ENCODE results near the gene CERKL. TPM values are rescaled to one million over a fixed set of nuclear protein-coding genes. Genes with fewer than 3 reads are reported as not detected.

Gene CERKL
- total RNA-seq, 4 donors from 2014 or later: not detected

DNA sequence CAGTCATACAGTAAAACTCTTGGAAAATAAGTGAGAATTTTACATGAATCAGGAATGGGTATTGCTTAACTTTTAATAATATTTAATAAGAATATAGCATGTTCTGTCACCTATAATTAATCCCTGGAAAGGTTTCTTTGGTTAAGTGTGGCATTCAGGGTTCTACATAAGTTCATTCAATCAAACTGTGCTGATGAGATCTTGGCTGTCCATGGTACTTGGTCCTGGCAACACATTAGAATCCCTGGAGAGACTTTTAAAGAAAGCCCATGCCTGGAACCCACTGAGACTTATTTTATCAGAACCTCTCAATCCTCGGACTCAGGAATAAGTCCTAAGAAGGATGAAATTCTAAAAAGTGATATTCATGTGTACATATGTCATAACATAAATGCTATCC, 60.3 kb downstream of the CERKL start:
- H3K4me1 ChIP-seq: no peaks in the 10 kb centered on the region
- TF ChIP-seq POLR2A (IDR thresholded peaks at IDR 0.05) (no peak), EP300 (IDR thresholded peaks at IDR 0.05) (no peak)
- TF ChIP-seq, protein P1, sequence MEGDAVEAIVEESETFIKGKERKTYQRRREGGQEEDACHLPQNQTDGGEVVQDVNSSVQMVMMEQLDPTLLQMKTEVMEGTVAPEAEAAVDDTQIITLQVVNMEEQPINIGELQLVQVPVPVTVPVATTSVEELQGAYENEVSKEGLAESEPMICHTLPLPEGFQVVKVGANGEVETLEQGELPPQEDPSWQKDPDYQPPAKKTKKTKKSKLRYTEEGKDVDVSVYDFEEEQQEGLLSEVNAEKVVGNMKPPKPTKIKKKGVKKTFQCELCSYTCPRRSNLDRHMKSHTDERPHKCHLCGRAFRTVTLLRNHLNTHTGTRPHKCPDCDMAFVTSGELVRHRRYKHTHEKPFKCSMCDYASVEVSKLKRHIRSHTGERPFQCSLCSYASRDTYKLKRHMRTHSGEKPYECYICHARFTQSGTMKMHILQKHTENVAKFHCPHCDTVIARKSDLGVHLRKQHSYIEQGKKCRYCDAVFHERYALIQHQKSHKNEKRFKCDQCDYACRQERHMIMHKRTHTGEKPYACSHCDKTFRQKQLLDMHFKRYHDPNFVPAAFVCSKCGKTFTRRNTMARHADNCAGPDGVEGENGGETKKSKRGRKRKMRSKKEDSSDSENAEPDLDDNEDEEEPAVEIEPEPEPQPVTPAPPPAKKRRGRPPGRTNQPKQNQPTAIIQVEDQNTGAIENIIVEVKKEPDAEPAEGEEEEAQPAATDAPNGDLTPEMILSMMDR (IDR thresholded peaks at IDR 0.05): no peak
- no peak overlapping the region for H3K4me3 ChIP-seq
- no peaks in the 10 kb centered on the region for H3K27me3 ChIP-seq
- H3K9me3 ChIP-seq: no peaks in the 10 kb centered on the region
- WGBS, 2 donors: 70 to 88% methylated on average over 1 of the region's 1 CpG
- H3K27ac ChIP-seq: no peak overlapping the region
- no peak for DNase-seq (ENCODE audit: low spot score in 2 of 2)
- H3K36me3 ChIP-seq: no peaks in the 10 kb centered on the region

DNA sequence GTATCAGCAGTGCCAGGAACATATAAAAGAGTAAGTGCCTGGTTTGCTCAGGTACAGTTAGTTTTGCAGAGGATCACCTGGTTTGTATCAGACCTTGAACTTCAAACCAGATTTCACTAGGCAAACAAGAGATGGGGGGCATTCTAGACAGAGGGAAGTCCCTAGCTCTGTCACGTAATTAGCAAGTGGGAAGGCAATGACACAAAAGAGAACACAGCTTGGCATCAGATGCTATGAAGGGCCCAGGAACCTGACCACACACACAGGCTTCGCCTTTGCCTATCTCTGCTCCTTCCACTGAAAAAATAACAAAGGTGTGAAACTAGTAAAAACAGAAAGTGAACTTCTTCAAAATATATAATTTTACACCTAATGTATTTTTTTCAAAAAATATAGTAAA, 62.6 kb downstream of the CERKL start:
- no peak overlapping the region for H3K27ac ChIP-seq
- H3K4me1 ChIP-seq: no peaks in the 10 kb centered on the region
- no peaks in the 10 kb centered on the region for H3K27me3 ChIP-seq
- no peak for DNase-seq (ENCODE audit: low spot score in 2 of 2)
- H3K9me3 ChIP-seq: no peaks in the 10 kb centered on the region
- H3K36me3 ChIP-seq: no peaks in the 10 kb centered on the region
- no peak overlapping the region for H3K4me3 ChIP-seq
- 81 to 86% methylated on average over 2 of the region's 2 CpGs for whole genome bisulfite sequencing, 2 donors
- TF ChIP-seq EP300 (IDR thresholded peaks at IDR 0.05): no peak
- no peak for TF ChIP-seq POLR2A (IDR thresholded peaks at IDR 0.05)
- TF ChIP-seq, protein P1 (IDR thresholded peaks at IDR 0.05): no peak

DNA sequence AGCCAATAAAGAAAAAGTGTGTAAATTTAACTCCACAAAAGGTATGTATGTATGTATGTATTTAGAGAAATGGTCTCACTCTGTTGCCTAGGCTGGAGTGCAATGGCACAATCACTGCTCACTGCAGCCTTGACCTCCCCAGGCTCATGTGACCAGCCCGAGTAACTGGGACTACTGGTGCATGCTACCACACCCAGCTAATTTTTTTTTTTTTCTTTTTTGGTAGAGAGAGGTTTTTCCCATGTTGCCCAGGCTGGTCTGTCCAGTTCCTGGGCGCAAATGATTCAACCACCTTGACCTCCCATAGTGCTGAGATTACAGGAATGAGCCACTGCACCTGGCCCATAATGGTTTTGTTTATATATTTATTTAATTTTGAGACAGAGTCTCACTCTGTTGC, 67.1 kb downstream of the CERKL start:
- Histone ChIP-seq H3K36me3 (no peaks in the 10 kb centered on the region), H3K4me3 (no peak overlapping the region), H3K4me1 (no peaks in the 10 kb centered on the region), H3K9me3 (no peaks in the 10 kb centered on the region), H3K27ac (no peak overlapping the region), H3K27me3 (no peaks in the 10 kb centered on the region)
- no peak for DNase-seq (ENCODE audit: low spot score in 2 of 2)
- WGBS, 2 donors: 95 to 96% methylated on average over 2 of the region's 2 CpGs
- TF ChIP-seq, protein P1 (IDR thresholded peaks at IDR 0.05): no peak
- TF ChIP-seq POLR2A (IDR thresholded peaks at IDR 0.05) (no peak), EP300 (IDR thresholded peaks at IDR 0.05) (no peak)

DNA sequence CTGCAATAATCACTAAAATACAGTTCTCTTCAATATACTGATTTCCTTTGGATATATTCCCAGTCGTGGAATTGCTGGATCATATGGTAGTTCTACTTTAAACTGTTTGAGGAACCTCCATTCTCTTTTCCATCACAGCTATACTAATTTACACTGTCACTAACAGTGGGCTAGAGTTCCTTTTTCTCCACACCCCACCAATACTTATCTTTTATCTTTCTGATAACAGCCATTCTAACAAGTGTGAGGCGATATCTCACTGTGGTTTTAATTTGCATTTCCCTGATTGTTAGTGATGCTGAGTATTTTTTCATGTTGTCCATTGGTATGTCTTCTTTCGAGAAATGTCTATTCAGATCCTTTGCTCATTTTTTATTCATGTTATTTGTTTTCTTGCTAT, 68.4 kb downstream of the CERKL start:
- no peak for DNase-seq (ENCODE audit: low spot score in 2 of 2)
- H3K27me3 ChIP-seq: no peaks in the 10 kb centered on the region
- no peaks in the 10 kb centered on the region for H3K4me1 ChIP-seq
- H3K9me3 ChIP-seq: no peaks in the 10 kb centered on the region
- WGBS, 2 donors: 89 to 91% methylated on average over 3 of the region's 3 CpGs
- TF ChIP-seq, protein P1 (IDR thresholded peaks at IDR 0.05): no peak
- TF ChIP-seq POLR2A (IDR thresholded peaks at IDR 0.05) (no peak), EP300 (IDR thresholded peaks at IDR 0.05) (no peak)
- H3K36me3 ChIP-seq: no peaks in the 10 kb centered on the region
- no peak overlapping the region for H3K4me3 ChIP-seq
- no peak overlapping the region for H3K27ac ChIP-seq

DNA sequence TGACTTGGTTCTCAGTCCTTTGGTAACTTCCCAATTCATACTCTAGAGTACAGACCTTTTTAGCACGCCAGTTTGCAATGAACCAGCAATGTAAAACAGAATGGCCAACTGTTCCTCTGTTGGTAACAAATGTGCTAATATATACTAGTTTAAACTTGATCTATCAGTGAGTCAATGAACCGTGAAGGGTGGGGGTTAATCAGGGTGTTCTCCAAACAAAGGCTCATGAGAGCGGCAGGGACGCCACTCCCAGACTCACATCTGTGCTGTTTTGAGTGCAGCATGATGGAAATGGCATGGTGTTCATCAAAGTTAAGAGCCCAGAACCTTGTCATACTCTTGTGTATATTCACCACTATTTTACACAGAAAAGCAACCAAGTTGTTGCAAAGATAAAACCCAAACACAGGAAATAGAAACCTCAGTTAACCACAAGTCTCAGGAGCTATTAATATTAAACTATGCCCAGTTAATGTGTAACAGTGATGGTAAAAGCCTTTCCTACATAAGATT, 70.3 kb downstream of the CERKL start:
- no peak for DNase-seq (ENCODE audit: low spot score in 2 of 2)
- WGBS, 2 donors: 32 to 49% methylated on average over 4 of the region's 4 CpGs
- Histone ChIP-seq H3K4me3 (no peak overlapping the region), H3K4me1 (no peaks in the 10 kb centered on the region), H3K27me3 (no peaks in the 10 kb centered on the region), H3K27ac (no peak overlapping the region), H3K36me3 (no peaks in the 10 kb centered on the region), H3K9me3 (no peaks in the 10 kb centered on the region)
- no peak for TF ChIP-seq POLR2A (IDR thresholded peaks at IDR 0.05)
- TF ChIP-seq EP300 (IDR thresholded peaks at IDR 0.05): no peak
- TF ChIP-seq, protein P1 (IDR thresholded peaks at IDR 0.05): no peak
